Measurements from ENCODE around the gene LZTS3.

DNA sequence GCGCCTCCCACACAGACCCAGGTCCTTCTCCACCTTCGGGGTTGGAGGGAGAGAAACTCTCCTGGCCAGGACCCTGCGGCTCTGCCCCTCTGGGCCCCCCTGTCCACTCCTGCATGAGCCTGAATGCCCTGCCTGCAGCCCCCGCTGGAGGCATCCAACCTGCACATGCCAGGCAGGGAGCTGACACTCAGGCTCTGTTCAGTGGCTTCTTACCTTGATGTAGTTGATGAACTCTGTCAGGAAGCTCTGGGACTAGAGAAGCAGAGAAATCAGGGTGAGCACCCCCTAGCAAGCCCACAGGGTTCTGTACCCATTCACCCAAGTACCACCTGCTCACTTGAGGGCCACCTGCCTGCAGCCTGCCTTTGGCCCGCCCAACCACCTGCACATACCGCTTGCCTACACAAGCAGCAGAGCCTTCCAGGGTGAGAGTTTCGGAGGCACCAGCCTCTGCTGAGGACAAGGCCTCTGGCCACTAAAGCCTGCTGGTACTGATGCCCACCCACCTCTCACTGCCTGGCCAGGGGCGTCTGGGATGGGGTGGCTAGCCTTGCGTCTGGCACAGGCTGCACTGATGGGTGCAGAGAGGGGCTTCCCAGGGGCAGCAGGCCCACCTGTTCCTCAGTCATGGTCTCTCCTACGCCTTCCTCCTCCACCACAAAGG lies 21.4 kb upstream of the LZTS3 start:
- TF ChIP-seq POLR2AphosphoS5 (IDR thresholded peaks at IDR 0.05; ENCODE audit: low read depth, low read length) (no peak), POLR2A (IDR thresholded peaks at IDR 0.05; ENCODE audit: control extremely low read depth in 1 of 2, low read depth in 2 of 2, low read length in 2 of 2) (no peak)
- TF ChIP-seq, protein P1, sequence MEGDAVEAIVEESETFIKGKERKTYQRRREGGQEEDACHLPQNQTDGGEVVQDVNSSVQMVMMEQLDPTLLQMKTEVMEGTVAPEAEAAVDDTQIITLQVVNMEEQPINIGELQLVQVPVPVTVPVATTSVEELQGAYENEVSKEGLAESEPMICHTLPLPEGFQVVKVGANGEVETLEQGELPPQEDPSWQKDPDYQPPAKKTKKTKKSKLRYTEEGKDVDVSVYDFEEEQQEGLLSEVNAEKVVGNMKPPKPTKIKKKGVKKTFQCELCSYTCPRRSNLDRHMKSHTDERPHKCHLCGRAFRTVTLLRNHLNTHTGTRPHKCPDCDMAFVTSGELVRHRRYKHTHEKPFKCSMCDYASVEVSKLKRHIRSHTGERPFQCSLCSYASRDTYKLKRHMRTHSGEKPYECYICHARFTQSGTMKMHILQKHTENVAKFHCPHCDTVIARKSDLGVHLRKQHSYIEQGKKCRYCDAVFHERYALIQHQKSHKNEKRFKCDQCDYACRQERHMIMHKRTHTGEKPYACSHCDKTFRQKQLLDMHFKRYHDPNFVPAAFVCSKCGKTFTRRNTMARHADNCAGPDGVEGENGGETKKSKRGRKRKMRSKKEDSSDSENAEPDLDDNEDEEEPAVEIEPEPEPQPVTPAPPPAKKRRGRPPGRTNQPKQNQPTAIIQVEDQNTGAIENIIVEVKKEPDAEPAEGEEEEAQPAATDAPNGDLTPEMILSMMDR (IDR thresholded peaks at IDR 0.05; ENCODE audit: control extremely low read depth in 1 of 3, insufficient read depth in 1 of 3, low read depth in 1 of 3, low read length in 3 of 3): no peak
- TF ChIP-seq, protein P2, sequence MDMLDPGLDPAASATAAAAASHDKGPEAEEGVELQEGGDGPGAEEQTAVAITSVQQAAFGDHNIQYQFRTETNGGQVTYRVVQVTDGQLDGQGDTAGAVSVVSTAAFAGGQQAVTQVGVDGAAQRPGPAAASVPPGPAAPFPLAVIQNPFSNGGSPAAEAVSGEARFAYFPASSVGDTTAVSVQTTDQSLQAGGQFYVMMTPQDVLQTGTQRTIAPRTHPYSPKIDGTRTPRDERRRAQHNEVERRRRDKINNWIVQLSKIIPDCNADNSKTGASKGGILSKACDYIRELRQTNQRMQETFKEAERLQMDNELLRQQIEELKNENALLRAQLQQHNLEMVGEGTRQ (IDR thresholded peaks at IDR 0.05; ENCODE audit: low read length): no peak

Data from H1 (cell line).